GDM1 (cell line): Measurements from ENCODE around the gene DMRTB1.
"Not testable (repeated sequence)": the region's sequence is repeated elsewhere in the genome, so short reads cannot be mapped to it uniquely, and the experiment has no call there.

ENCODE experiments used
- DNase-seq: peaks from one replicate; lab custom pipeline; 2025; lab: John Stamatoyannopoulos, UW

Gene DMRTB1

DNA sequence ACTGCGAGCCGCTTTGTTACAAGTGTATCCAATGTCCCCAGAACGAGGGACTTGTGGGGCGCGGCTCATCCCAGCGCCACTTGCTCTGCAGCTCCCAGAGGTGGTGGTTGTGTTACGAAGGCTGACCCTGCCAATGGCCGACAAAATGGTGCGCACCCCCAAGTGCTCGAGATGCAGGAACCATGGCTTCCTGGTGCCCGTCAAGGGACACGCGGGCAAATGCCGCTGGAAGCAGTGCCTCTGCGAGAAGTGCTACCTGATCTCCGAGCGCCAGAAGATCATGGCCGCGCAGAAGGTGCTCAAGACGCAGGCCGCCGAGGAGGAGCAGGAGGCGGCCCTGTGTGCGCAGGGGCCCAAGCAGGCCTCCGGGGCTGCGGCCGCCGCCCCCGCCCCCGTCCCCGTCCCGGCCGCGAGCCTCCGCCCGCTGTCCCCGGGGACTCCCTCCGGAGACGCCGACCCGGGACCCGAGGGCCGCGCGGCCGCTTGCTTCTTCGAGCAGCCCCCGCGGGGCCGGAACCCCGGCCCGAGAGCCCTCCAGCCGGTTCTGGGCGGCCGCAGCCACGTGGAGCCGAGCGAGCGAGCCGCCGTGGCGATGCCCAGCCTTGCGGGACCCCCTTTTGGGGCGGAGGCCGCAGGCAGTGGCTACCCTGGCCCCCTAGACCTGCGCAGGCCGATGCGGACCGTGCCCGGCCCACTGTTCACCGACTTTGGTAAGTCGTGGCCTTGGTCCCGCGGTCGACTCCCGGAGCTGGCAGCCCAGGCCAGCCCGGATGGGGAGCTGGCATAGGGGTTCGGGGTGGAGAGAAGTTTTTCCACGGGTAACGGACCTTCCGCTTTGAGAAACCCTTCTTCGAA is at the start of gene DMRTB1:
TSS of gene DMRTB1 (plus strand) at position 79 of the 855 bp plus-strand sequence. CDS start at position 134, 55 bp downstream.
- no peak for DNase-seq

DNA sequence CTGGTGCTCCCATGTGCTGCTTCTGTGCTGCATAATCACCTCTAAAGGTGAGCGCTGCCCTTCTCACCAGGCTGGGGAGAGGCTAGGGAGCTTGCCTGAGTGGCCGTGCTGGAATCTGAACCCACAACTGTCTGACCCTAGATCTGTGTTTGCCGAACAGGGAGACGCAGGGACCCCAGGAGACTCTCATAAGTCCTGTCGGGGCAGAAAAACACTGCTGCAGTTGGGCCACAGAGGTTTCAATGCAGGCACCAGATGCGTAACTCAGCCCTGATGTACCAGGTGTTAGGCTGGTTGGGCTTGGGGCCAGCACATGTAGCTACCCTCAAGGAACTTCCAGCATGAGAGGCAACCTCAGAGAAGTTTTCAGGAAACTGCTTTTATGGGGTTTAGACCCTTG is 49.5 kb upstream of the DMRTB1 start:
- DNase-seq = no peak

DNA sequence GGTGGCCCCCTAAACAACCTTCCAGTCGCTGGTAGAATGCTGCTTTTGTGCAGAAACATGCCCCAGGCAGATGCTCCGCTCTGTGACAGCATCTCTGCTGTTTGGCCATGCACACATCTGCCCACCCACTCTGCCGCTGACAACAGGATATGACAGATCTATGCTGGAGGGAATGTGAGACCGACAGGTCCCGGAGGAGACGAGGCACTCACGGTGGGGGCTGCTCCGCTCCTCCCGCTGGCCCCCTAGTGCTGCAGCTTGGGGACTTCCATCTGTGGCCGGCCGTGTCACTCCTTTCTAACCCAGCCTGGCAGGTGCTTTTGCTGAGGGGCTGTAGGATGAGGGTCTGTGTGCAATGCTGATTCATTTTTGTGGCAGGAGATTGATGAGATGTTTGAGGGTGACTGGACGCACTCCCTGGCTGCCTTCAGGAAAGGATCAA is 49.1 kb upstream of the DMRTB1 start:
- DNase-seq = no peak

DNA sequence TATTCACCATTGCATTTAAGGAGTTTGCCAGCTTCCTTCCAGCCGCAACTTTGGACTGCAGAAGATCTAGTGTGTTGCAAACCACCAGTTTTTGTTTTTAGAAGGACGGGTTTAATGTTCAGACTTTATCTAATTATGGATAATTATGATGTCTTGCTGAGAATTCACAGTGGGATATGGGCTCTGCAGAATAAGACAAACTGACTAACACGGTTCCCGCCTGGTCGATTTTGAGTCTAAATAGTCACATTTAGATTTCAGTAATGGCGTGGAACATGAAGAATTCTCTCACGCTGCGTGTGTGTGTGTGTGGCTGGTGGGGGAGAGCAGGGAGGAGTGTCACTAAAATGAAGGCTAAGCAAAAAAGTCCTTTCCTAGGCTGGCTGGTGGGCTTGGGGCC is 48.5 kb upstream of the DMRTB1 start:
- no peak for DNase-seq

DNA sequence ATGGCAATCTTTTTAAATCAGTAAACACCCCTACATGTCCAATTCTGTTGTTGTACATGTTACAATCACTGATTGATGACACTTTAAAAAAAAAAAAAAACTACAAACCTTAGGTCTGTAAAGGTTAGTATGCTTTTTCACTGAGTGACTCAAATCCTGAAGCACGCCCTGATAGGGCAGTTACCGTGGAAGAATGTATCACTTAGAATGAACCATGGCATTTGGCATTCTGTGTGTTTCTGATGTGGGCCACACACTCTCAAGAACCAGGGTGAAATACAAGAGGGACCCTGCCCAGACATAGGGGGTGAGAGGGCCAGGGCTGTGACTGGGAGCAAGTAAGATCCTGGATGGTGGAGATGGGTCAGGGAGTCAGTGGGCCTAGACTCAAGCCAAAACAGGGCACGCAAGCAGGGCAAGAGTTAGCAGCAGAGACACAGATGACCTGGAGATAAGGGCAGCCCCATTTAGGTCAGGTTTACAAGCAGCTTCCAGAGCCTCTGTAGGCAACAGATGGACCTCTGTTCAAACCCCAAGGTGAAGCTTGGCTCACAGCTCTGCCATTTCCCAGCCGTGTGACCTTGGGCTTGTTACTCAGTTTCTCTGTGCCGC is 47.6 kb upstream of the DMRTB1 start:
- DNase-seq = no peak

DNA sequence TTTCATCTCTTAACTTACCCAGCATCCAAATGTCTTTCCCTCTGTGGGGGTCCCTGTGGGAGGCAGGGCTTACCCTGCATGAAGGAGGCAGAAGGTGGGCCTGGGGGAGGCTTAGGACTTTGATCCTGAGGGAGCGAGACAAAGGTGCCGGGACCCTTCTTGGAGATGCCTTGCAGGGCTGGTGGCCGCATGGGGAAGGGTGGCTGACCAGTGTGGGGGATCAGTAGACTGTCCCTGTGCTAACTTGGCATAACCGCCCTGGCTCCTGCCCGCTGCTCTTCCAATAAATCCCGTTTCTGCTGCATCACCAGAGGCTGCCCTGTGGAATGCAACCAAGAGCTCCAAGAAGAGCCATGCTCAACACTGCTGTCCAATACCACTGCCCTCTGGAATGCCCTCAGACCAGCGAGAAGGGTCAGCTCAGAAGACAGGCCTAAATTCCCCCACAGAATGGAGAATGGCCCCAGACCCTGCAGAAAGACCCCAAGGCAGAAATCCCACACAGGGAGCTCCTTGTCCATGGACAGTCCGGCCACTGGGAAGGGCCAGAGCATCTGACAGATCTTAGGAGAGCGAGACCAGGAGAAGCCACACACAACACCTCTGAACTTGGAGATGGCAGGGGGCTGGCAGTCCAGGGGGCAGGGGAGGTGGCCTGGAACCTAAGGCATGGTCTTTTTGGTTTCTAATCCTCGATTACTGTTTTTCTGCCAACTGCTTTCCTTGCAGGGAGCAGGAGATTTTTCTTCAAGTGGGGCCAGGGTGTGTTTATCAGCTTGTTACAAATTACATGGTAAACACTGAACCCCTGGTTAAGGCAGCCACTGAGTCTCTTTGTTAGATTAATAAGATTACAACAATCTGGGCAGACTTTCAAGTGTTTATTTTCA is 46.7 kb upstream of the DMRTB1 start:
- DNase-seq = no peak

DNA sequence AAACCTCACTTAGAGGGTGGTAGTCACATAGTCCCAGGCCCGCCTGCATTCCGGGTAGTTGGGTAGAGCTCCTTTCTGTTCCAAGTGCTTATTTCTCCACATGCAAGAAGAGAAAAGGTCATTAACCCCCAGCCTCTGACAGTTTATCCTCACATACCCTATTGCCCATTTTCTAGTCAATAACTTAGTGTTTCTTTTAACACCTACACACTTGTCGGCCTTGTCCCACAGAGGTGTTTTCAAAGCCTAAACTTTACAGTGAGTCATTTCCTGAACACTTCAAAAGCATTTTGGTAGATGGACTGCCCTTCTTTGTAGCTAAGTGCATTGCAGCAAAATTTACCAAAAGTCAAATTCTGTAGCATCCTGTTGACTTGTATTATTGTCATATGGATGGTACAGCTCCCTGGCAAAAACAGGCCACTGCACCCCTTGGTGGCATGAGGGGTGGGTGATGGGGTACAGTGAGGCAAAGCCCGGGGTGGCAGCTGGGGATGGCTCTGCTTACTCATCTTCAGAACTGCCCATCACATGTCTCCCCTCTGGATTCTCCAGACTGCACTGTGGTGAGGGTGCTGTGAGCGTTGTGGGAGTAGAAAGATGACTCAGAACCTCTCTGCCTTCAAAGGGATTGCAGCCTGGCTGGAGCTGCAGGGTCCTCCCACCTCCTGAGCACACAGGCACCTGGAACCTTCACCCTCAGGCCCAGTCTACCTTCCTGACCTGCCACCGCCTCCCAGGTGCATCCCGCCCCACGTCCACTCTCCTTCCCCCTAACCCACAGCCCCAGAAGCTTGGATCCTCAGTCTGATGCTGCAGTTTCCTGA is 45.8 kb upstream of the DMRTB1 start:
- no peak for DNase-seq

DNA sequence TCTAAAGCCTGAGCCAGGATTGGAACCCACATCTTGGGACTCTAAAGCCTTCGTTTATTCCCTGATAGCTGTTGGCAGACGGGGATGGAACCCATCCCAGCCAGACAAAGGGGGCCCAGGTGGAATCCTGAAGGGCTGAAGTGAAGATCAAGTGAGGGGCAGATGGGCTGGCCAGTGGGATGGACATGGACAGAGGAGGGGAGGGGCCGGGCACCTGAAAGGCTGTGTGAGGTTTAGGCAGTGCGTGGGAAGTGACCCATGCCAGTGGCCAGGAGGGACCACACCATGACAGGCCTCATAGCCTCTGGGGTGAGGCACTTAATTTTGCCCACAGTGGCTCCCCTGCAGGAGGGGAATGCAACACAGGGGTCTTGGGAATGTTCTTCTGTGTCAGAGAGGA is 44.6 kb upstream of the DMRTB1 start:
- no peak for DNase-seq

DNA sequence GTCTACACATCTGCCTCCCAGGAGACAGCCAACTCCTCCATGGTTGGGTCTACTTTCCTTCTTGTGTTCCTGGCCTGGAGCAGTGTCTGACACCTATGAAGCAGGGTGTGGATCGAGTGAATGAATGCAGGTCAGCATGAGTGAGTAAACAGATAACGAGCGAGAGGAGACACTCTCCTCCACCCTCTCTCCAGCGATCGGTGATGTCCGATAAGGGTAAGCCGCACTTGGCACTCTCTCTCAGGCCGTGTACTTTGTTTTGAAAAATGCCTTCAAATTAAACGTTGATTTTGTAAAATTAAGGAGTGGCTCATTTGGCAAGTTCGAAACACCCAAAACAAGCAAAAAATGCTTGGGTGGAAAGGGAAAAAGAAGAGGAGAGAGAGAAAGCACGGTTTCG is 43.8 kb upstream of the DMRTB1 start:
- DNase-seq = no peak

DNA sequence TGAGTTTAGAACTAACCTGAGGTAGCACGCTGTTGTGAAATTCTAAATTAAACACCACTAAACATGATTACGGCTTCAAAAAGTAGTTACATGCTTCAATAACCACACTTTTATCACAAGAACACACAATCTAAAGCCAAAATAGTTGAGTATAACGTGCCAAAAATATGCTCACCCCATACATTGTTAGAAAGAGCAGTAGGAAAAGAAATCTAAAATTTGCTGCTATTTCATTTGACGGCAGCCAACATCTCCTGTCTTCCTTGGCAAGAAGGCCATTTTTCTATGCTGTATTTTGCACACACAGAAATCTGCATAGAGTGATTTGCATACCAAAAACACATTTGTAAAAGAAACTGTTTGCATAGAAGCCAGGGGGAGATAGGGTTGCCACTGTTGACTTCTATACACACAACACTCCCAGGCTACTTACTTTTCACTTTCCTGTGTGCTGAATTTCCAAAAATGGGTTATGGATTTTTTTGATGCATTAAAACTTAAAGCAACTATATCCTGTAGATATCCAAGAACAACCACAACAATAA is 42.9 kb upstream of the DMRTB1 start:
- no peak for DNase-seq

DNA sequence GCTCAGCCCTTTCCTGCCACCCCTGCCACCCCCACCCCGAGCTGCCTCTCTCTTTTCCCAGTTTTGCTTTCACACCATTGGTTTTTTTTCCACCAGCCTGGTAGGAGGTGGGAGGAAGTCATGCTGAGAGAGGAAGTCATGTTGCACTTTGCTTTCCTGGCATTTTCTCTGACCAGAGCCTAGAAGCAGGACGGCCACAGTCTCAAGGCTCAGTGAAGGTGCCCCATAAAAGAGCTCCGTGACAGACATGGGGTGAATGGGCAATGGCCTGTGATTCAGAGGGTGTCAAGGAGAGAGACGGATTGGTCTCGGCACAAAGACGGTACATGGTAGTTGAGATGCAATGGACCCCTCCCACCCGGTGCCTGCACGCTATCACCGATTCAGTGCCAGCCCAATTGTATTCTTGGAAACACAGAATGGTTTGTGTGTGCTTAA is 42.1 kb upstream of the DMRTB1 start:
- DNase-seq = no peak

DNA sequence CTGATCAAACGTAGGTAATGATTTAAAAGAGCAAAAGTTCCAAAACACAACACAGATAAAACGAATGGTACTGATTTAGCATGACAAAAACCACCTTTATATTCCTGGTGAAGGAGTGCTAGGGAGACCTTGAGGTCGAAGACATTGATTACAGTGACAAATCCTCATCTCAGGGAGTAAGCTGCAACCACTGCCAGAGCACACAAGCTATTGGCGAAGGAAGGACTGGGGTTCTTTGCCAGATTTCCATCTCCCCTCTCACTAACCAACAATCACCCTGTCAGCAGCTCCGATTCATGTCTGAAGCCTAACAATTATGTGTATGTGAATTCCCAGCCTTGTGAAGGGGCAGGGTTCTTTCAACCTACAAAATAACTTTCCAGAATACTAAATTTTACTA is 40.2 kb upstream of the DMRTB1 start:
- DNase-seq = no peak

DNA sequence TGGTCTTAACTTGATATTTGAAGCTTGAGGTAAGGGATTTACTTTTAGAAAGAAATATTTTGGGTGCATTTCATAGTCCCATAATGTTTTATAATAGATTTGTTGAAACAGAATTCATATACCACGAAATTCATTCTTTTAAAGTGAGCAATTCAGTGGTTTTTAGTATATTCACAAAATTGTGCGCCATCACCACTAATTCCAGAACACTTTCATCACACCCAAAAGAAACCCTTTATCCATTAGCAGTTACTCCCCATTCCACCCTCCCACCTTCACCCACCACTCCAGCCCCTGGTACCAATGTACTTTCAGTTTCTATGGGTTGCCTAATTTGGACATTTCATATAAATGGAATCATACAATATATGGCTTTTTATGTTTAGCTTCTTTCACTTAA is 38.9 kb upstream of the DMRTB1 start:
- DNase-seq = no peak

DNA sequence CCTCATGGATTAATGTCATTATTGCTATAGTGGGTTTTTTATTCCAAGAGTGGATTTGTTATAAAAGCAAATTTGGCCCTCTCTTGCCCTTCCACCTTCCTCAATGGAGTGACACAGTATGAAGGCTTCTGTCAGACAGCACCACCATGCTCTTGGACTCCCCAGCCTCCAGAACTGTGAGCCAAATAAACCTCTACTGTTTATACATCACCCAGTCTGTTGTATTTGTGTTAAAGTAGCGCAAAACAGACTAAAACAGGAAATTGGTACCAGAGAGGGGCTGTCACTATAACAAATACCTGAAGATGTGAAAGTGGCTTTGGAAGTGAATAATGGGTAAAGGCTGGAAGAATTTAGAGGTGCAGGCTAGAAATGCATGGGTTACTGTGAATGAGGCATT is 38.0 kb upstream of the DMRTB1 start:
- DNase-seq = no peak

DNA sequence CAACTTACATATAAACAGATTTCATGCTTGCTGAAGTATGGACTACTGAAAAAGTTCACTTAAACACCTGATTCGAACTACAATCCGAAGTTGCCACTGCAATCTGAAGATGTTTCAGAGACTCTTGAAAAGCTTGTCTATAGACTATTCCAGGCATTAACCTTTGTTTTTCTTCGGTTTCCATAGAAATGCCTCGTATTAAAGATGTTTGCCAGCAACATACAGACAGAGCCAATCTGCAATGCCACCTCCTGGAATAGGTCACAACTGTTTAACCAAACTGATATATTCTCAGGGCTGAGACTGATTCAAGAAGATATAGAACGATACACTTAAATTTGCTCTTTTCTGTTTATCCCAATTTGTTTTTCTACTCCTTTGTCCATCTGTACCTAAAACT is 28.9 kb upstream of the DMRTB1 start:
- no peak for DNase-seq

DNA sequence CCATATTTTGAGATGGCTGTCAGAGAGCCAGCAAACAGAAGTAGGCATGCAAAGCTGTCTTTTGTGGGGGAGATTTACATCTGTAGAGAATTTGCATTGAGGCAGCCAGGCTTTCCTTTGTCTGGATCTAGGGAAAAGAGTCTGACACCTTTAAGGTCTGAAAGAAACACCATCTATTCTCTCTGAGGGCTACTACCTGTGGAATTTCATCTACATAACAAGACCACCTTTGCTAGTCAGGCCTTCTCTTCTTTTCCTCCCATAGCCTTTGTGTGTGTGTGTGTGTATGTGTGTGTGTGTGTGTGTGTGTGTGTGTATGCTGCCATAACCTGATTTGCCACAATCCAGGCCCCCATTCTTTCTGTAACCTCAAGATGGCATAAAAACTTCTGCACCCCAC is 28.4 kb upstream of the DMRTB1 start:
- no peak for DNase-seq

DNA sequence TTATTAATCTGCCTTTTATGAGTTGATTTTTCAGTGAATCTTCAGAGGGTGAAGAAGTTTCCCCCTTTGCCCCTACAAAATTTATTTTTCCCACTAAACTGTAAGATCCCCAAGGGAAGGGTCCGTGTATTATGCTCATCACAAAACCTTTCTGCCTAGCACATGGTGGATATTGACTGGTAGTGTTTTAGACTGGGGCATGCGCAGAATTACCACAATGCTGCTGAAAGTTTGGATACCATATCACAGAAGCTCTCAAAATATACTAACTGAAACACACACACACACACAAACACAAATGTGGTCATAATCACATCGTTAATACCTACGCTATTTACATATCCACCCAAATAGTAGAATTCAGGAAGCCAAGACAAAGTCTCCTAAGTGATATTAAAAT is 28.0 kb upstream of the DMRTB1 start:
- no peak for DNase-seq

DNA sequence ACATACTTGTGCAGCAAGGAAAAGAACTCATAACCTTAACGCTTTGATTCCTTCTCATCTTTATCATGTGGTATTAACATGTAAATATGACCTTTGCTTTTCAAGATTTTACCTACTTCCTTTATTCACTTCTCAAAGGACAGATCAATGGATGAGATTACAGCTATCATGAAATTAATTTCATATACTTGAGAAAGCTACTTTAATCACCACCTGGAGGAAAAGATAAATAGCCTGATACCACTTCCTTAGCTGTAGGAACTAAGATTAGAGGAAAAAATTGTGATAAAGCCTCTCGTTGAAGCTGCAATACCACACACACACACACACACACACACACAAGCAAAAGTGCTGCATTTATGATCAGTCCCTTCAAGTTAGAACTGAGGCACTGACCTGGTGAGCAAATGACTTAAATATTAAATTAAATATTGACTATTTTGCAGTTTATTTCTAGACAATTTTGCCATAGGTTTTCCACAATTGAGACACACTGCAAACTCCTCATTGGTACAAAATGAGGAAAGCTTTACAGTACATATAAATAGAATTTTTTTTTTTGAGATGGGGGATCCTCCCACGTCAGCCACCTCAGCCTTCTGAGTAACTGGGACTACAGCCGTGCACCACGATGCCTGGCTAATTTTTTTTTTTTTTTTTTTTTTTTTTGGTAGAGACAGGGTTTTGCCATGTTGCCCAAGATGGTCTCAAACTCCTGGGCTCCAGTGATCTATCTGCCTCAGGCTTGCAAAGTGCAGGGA is 27.2 kb upstream of the DMRTB1 start:
- no peak for DNase-seq

DNA sequence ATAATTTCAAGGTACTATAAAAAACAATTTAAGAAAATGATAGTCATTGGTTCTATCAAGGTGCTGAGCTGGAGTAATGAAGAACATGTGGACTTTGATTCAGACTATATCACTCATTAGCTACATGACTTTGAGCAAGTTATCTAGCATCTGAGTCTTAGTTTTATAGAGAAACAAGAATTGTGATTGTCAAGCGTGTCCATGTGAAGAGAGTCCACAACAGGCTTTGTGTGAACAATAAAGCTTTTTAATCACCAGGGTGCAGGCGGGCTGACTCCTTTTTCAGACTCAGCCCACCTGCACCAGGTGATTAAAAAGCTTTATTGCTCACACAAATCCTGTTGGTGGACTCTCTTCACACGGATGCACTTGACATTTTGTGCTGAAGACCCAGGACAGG is 26.6 kb upstream of the DMRTB1 start:
- no peak for DNase-seq

DNA sequence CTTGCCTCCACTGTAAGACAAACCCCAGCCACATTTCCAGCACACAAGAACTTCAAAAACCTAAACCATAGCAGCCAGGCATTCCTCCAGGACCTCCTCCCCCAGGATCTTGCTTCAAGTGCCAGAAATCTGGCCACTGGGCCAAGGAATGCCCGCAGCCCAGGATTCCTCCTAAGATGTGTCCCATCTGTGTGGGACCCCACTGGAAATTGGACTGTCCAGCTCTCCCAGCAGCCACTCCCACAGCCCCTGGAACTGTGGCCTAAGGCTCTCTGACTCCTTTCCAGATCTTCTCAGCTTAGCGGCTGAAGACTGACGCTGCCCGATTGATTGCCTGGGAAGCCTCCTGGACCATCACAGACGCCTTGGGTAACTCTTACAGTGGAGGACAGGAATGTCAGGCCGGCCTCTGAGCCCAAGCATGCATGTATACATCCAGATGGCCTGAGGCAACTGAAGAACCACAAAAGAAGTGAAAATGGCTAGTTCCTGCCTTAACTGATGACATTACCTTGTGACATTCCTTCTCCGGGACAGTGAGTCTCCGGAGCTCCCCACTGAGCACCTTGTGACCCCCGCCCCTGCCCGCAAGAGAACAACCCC is 24.7 kb upstream of the DMRTB1 start:
- not testable (repeated sequence) for DNase-seq
